ENCODE measurements around the gene SCN8A.

SCN8A gene

DNA sequence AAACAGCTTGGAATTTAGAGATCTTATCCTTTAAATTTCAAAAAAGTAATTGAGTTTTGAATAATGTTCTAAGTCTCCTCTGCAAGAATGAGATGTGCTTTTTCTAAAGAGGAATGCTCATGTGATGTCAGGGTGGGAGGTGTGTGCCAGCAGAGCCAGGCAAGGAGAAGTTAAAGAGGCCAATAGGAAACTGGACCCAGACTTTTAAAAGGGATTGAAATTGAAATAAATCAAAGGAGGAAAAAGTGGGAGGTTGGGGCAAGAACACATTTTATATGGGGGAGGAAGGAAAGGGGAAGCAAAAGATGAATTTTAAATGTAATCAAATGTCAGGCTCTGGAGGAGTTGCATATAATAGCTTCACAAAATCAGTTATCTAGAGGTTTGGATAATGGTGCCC lies 131.4 kb downstream of the SCN8A start:
- DNase-seq, result peak; percentile 41

GRCh38 chr12:51726161-51726560 lies 135.1 kb downstream of the SCN8A start:
- peak; percentile 60 for DNase-seq

DNA sequence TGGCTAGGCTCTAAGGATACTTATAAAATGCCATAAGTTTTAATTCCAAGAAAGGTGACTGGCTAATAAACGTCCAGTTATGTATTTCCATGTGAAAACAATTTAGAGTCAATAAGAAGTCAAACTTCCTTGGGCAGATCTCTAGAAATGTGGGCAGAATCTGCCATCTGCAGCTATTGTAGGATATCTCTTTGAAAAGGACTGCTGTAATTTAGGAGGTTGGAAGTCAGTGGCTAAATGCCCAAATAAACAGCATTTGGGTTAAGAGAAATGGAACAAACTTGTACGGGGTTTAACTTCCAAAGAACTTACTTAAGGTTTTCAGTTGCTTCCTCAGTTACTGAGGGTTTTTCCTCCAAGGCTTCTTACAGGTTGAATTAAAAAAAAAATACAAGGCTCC lies 135.9 kb downstream of the SCN8A start:
- no peak for DNase-seq

- DNase-seq, result no peak
Observed at GRCh38 chr12:51729331-51729730, 138.3 kb downstream of the SCN8A start.

DNA sequence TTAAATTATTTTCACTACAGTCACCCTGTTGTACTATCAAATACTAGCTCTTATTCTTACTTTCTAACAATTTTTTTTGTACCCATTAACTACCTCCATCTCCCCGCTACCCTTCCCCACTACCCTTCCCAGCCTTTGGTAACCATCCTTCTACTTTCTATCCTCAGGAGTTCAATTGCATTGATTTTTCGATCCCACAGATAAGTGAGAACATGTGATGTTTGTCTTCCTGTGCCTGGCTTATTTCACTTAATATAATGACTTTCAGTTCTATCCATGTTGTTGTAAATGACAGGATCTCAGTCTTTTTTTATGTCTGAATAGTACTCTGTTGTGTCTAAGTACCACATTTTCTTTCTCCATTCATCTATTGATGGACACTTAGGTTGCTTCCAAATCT lies 139.7 kb downstream of the SCN8A start:
- no peak for DNase-seq

GRCh38 chr12:51740536-51740935 lies 149.5 kb downstream of the SCN8A start:
- no peak for DNase-seq

- no peak for DNase-seq
Observed at GRCh38 chr12:51744235-51744634, 153.2 kb downstream of the SCN8A start.

DNA sequence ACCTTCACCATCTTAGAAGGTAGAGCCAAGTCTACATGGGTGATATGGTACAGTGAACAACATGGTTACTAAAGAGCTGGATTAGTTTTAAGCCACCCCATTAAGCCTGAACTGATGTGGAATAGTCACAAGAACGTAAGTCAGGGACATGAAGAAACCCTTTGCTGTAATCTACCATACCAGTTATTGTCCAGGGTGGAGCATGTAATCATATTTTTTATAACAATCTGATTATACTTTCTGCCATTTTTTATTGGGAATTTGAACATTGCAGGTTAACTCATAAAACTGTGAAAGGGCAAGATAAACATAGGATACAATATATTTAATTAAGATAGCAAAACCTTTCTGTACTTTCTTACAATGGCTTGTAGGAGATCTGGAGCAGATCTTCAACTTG lies 153.9 kb downstream of the SCN8A start:
- no peak for DNase-seq

- no peak for DNase-seq
Observed at GRCh38 chr12:51746416-51746815, 155.4 kb downstream of the SCN8A start.

- DNase-seq, result no peak
Observed at GRCh38 chr12:51748235-51748634, 157.2 kb downstream of the SCN8A start.

GRCh38 chr12:51749206-51749985 lies 158.4 kb downstream of the SCN8A start:
- DNase-seq, result peak; percentile 37

- DNase-seq, result peak; percentile 9
Observed at GRCh38 chr12:51749986-51750317, 158.9 kb downstream of the SCN8A start.

- peak; percentile 80 for DNase-seq
Observed at GRCh38 chr12:51751661-51752060, 160.6 kb downstream of the SCN8A start.

DNA sequence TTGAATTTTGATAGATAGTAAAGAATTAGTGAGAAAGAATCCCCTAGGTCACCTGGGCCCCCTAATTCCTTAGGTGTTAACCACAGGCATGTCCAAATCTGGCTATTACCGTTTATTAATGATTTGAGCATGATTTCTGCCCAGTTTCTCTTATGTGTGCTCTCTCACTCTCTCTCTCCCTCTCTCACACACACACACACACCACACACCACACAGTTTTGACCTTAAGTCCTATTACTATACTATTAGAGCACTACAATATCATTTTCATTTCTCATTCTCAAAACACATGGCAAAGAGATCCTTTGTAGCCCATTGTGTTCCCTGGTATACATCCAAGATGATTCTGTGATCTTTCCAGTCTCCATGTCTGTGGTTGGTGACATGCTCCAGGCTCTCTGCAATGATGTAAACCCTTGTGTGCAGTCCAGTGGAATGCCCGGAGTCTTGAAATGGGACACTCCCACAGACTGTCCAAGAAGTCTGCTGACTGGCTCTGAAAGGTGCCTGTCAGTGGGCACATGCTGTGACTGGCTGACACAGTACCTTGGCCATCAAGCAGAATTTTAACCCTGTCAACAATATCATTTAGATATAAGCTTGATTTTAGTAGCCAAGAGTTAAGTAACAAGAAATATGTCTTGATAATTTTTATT lies 161.3 kb downstream of the SCN8A start:
- peak; percentile 88 for DNase-seq

DNA sequence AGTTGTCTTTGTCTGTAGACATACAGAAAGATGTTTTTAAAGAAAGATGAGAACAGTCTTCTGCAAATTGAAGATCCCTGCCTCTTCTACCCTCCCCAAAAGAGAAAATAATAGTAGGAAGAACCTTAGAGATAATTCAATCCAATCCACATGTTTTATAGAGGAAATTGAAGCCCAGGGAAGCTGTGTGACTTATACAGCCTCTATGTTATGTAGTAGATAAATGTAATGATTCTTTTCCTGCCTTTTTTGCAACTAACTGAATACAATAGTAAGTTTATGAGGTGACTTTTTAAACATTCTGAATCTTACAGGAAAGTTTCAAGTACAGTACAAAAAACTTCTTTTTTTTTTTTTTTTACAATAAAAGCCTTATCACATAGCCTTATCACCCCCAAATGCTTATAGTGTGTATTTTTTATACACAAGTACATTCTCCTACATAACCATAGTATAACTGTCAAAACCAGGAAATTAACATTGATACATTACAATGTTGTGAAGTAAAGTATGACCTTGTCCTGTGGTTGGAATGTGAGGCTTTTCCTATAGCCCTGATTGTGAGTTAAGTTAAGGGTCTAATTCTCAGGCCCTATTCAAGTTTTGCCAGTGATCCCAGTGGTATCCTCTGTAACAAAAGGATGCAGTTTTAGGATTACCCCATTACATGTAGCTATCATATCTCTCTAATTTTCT lies 163.1 kb downstream of the SCN8A start:
- no peak for DNase-seq

- DNase-seq, result no peak
Observed at GRCh38 chr12:51755251-51755650, 164.2 kb downstream of the SCN8A start.

DNA sequence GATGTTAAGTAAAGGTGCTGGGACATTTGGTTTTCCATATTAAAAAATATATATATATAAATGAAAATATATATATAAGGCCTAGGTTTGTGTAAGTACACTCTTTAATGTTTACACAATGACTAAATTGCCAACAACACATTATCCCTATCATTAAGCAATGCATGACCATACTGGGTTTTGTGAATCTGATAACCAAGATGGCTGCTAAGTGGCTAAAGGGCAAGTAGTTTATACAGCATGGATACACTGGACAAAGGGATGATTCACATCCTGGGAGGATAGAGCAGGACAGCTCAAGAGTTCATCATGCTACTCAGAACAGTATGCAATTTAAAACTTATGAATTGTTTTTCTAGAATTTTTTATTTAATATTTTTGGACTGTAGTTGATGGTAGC lies 168.1 kb downstream of the SCN8A start:
- no peak for DNase-seq

DNA sequence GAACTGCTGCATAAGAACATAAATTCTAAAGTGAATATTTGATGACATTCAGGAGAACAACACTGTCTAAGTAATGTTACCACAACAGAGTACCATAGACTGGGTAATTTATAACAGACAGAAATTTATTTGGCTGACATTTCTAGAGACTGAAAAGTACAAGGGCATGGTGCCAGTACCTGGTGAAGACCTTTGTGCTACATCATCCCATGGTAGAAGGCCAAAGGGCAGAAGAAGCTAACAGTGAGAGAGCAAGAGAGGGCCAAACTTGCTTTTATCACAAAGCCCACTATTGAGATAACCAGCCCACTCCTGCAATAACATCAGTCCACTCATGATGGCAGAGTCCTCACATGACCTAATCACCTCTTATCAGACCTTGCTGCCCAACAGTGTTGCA lies 168.7 kb downstream of the SCN8A start:
- DNase-seq, result no peak

DNA sequence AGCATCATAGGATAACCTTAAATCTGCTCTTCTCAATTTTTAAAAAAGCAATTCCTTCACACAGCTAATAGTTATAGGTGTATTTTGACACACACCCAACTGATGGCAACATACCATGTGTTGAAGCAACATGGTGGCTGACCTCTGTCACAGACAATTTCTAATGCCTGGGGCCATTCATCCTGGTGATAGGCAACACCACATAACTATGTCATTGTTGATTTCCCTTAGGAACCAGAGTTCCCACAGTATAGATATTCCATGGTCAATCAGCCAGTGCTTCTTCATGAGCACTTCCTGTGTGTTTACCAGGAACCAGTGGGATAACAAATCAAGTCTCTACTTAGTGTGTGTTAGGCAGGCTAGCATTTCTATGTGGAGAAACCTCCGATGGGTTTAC lies 169.2 kb downstream of the SCN8A start:
- no peak for DNase-seq

GRCh38 chr12:51763743-51764142 lies 172.7 kb downstream of the SCN8A start:
- no peak for DNase-seq

DNA sequence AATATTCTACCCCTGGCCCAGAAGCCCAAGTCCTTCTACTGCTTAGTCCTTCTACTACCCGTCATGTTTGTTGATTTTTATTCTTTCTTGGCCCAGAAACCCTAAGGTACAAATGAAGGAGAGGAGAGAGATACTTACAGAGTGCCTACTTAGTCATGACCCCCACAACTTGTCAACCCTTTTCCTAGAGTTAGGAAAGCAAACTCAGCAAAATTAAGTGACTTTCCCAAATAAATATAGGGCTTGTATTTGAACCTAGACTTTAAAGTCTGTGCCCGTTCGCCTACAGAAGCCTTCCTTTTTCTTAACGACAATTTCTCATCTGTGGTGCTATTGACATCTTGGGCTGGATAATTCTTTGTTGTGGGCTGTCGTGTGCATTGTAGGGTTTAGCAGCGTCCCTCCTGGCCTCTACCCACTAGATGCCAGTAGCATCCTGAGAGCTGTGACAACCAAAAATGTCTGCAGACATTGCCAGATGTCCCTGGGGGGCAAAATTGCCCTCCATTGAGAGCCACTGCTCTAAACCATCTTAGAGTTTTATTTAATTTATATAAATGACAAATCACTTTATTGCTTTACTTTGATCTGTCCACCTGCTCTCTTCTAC lies 175.1 kb downstream of the SCN8A start:
- no peak for DNase-seq

- no peak for DNase-seq
Observed at GRCh38 chr12:51771008-51771407, 180.0 kb downstream of the SCN8A start.

GRCh38 chr12:51773145-51773869 lies 182.3 kb downstream of the SCN8A start:
- DNase-seq, result peak; percentile 43
